H1 (cell line): ENCODE measurements around the gene ATG5. TPM values are rescaled to one million over a fixed set of nuclear protein-coding genes. Genes with fewer than 3 reads are reported as not detected.

Source experiments
- CTCF ChIA-PET: fragments of 300-600 bp; sonication (Branson Sonifier 250); formaldehyde crosslinking; loops from one replicate; lab custom pipeline; 2021; ENCODE audit not compliant: partially characterized antibody; lab: Charles Lee
- POLR2A ChIA-PET: fragments of 300-600 bp; sonication (Branson Sonifier 250); formaldehyde crosslinking; loops from one replicate; lab custom pipeline; 2021; ENCODE audit warnings: inconsistent platforms; ENCODE audit not compliant: partially characterized antibody; lab: Charles Lee
- DNase-seq, 2 experiments: peaks; one replicate each; pipeline versions ENCODE4 v3.0.0 to v3.0.0-alpha.2; 2010 to 2022; ENCODE audit warnings: low spot score in 2 of 2, low read depth in 1 of 2, mixed read lengths in 1 of 2
- FAIRE-seq: peaks from 2 replicates; lab custom pipeline; 2011; peaks lifted over from hg19 to GRCh38; lab: Jason Lieb, UNC
- H2AFZ ChIP-seq: 2 replicates; pipeline ENCODE4 v1.8.1; 2012; ENCODE audit warnings: low read length, inconsistent platforms
- H2AK5ac ChIP-seq: 2 replicates; pipeline ENCODE4 v1.6.1; 2013; ENCODE audit warnings: low read depth, low read length
- H2BK120ac ChIP-seq: replicated peaks from 2 replicates; pipeline ENCODE3; 2013; ENCODE audit warnings: low read depth, low read length, inconsistent platforms
- H2BK12ac ChIP-seq: 2 replicates; pipeline ENCODE4 v1.6.1; 2013; ENCODE audit warnings: low read depth, low read length
- H2BK15ac ChIP-seq: 2 replicates; pipeline ENCODE4 v1.6.1; 2013; ENCODE audit warnings: low read length
- H2BK20ac ChIP-seq: 2 replicates; pipeline ENCODE4 v1.6.1; 2013; ENCODE audit warnings: low read length
- H2BK5ac ChIP-seq: 2 replicates; pipeline ENCODE4 v1.6.1; 2013; ENCODE audit warnings: low read depth, low read length
- H3K14ac ChIP-seq: 2 replicates; pipeline ENCODE4 v1.6.1; 2013; ENCODE audit warnings: inconsistent platforms; ENCODE audit not compliant: insufficient read length
- H3K18ac ChIP-seq: 2 replicates; pipeline ENCODE4 v1.6.1; 2013; ENCODE audit warnings: low read length; ENCODE audit errors: extremely low read depth
- H3K23ac ChIP-seq: 2 replicates; pipeline ENCODE4 v1.6.1; 2013; ENCODE audit warnings: inconsistent platforms; ENCODE audit not compliant: insufficient read length
- H3K23me2 ChIP-seq: 2 replicates; pipeline ENCODE4 v1.6.1; 2013; ENCODE audit warnings: low read depth, low read length
- H3K27ac ChIP-seq: 2 replicates; pipeline ENCODE4 v1.6.1; 2011; ENCODE audit warnings: low read depth, low read length, inconsistent platforms
- H3K27me3 ChIP-seq, 4 experiments: replicated peaks in 1 of 4; 1 replicate in 1 of 4; 2 replicates in 3 of 4; pipeline versions ENCODE4 v1.6.1 to v1.8.1; 2011 to 2013; ENCODE audit warnings: low read length in 3 of 4, mild to moderate bottlenecking in 3 of 4, inconsistent platforms in 2 of 4, mixed read lengths in 2 of 4, moderate library complexity in 1 of 4; ENCODE audit not compliant: control insufficient read depth in 3 of 4, insufficient read depth in 3 of 4; ENCODE audit errors: extremely low read depth in 1 of 4
- H3K36me3 ChIP-seq, 4 experiments: 2 replicates each; pipeline versions ENCODE4 v1.6.1 to v1.8.1; 2011 to 2013; ENCODE audit warnings: mild to moderate bottlenecking in 4 of 4, low read length in 3 of 4, moderate library complexity in 2 of 4, control low read depth in 1 of 4, inconsistent platforms in 1 of 4; ENCODE audit not compliant: insufficient read depth in 4 of 4, control insufficient read depth in 2 of 4
- H3K4ac ChIP-seq: replicated peaks from 2 replicates; pipeline ENCODE3; 2013; ENCODE audit warnings: low read length, low read depth, mixed read lengths, inconsistent platforms; ENCODE audit not compliant: insufficient read length
- H3K4me1 ChIP-seq, 4 experiments: replicated peaks in 1 of 4; 1 replicate in 1 of 4; 2 replicates in 3 of 4; pipeline versions ENCODE4 v1.6.1 to v1.8.1; 2011 to 2013; ENCODE audit warnings: low read length in 3 of 4, inconsistent platforms in 2 of 4, mixed read lengths in 1 of 4; ENCODE audit not compliant: insufficient read depth in 4 of 4, control insufficient read depth in 3 of 4
- H3K4me2 ChIP-seq, 2 experiments: 2 replicates each; pipeline versions ENCODE4 v1.6.1 to v1.8.1; 2011 to 2013; ENCODE audit warnings: low read depth in 2 of 2, low read length in 2 of 2, control low read depth in 1 of 2, inconsistent platforms in 1 of 2, mild to moderate bottlenecking in 1 of 2; ENCODE audit not compliant: insufficient read depth in 1 of 2
- H3K4me3 ChIP-seq, 4 experiments: fragments of 200-600, 300-600 bp in 1 of 4; sonication (generic), shearing (Covaris generic), sonication (Bioruptor Twin) in 1 of 4; 2 replicates each; pipeline versions ENCODE4 v1.5.1 to v1.8.1; 2011 to 2016; ENCODE audit warnings: low read length in 4 of 4, low read depth in 3 of 4, control low read depth in 2 of 4, inconsistent platforms in 2 of 4, mild to moderate bottlenecking in 2 of 4, mixed read lengths in 1 of 4, moderate library complexity in 1 of 4; ENCODE audit not compliant: insufficient read depth in 2 of 4; ENCODE audit errors: extremely low read depth in 1 of 4
- H3K56ac ChIP-seq: replicated peaks from 2 replicates; pipeline ENCODE3; 2013; ENCODE audit warnings: low read depth, mild to moderate bottlenecking, mixed read lengths, low read length, inconsistent platforms; ENCODE audit not compliant: insufficient read length
- H3K79me1 ChIP-seq: 2 replicates; pipeline ENCODE4 v1.6.1; 2013; ENCODE audit warnings: low read depth, low read length, control low read depth
- H3K79me2 ChIP-seq, 2 experiments: 2 replicates each; pipeline versions ENCODE4 v1.6.1 to v1.8.1; 2012 to 2013; ENCODE audit warnings: low read length in 2 of 2, mild to moderate bottlenecking in 2 of 2, inconsistent platforms in 1 of 2; ENCODE audit not compliant: insufficient read depth in 2 of 2, control insufficient read depth in 1 of 2
- H3K9ac ChIP-seq, 4 experiments: replicated peaks in 1 of 4; 1 replicate in 1 of 4; 2 replicates in 3 of 4; pipeline versions ENCODE4 v1.6.1 to v1.8.1; 2011 to 2013; ENCODE audit warnings: low read depth in 3 of 4, low read length in 3 of 4, control low read depth in 2 of 4, mild to moderate bottlenecking in 2 of 4, moderate library complexity in 2 of 4, inconsistent platforms in 1 of 4; ENCODE audit errors: extremely low read depth in 1 of 4
- H3K9me3 ChIP-seq, 2 experiments: 2 replicates each; pipeline versions ENCODE4 v1.6.1 to v1.8.1; 2012 to 2013; ENCODE audit warnings: mild to moderate bottlenecking in 2 of 2, moderate library complexity in 2 of 2, control low read depth in 1 of 2, inconsistent platforms in 1 of 2, low read depth in 1 of 2, low read length in 1 of 2, mixed read lengths in 1 of 2; ENCODE audit not compliant: insufficient read depth in 2 of 2
- H4K20me1 ChIP-seq, 2 experiments: replicated peaks in 1 of 2; 2 replicates each; pipeline versions ENCODE3 to v1.8.1; 2011 to 2013; ENCODE audit warnings: inconsistent platforms in 2 of 2, low read length in 2 of 2, mild to moderate bottlenecking in 1 of 2; ENCODE audit not compliant: insufficient read depth in 2 of 2, control insufficient read depth in 1 of 2
- H4K5ac ChIP-seq: 2 replicates; pipeline ENCODE4 v1.6.1; 2013; ENCODE audit warnings: low read length, low read depth, mixed read lengths, inconsistent platforms; ENCODE audit not compliant: insufficient read length
- H4K8ac ChIP-seq: 2 replicates; pipeline ENCODE4 v1.8.0; 2013; ENCODE audit warnings: mild to moderate bottlenecking, moderate library complexity, low read length, inconsistent platforms; ENCODE audit not compliant: insufficient read depth; ENCODE audit errors: extremely low read depth
- H4K91ac ChIP-seq: replicated peaks from 2 replicates; pipeline ENCODE3; 2013; ENCODE audit warnings: low read length, mixed read lengths, inconsistent platforms; ENCODE audit not compliant: insufficient read length
- HDAC2 ChIP-seq, 2 experiments: fragments of 300-600 bp in 1 of 2; sonication (generic) in 1 of 2; IDR thresholded peaks; 2 replicates each; pipeline ENCODE4 v1.6.1; 2011 to 2012; ENCODE audit warnings: low read depth in 2 of 2, low read length in 2 of 2, mild to moderate bottlenecking in 2 of 2, moderate library complexity in 2 of 2, borderline replicate concordance in 1 of 2, inconsistent platforms in 1 of 2
- RFX5 ChIP-seq: IDR thresholded peaks from 2 replicates; pipeline ENCODE4 v1.6.1; 2011; ENCODE audit warnings: low read depth, low read length, improper control_type of control experiment, borderline replicate concordance
- SIX5 ChIP-seq: IDR thresholded peaks from 2 replicates; pipeline ENCODE4 v1.6.1; 2011; ENCODE audit warnings: mild to moderate bottlenecking, low read depth, low read length
- WGBS, 2 experiments: shearing (Covaris generic) in 1 of 2; methylation state at CpG; one replicate each; pipeline versions ENCODE4 v1.1.6 to v1.1.7; 2013 to 2015; ENCODE audit warnings: low lambda C conversion rate in 2 of 2, mixed read lengths in 2 of 2, inconsistent platforms in 1 of 2, low coverage in 1 of 2, missing lambda C conversion rate in 1 of 2; ENCODE audit not compliant: insufficient replicate concordance in 2 of 2, insufficient coverage in 1 of 2, insufficient read length in 1 of 2; ENCODE audit errors: extremely low coverage in 1 of 2, missing lambda C conversion rate in 1 of 2; 5-methylcytosine and 5-hydroxymethylcytosine counted together
- polyA plus RNA-seq, 7 experiments: library from polyadenylated mRNA; depleted of rRNA in 3 of 7; stranded (reverse) in 5 of 7; unstranded in 2 of 7; fragments of >200 nt in 5 of 7; fragments of 200-250 nt in 2 of 7; gene quantifications; 1 replicate in 5 of 7; 2 replicates in 1 of 7; 4 replicates in 1 of 7; pipeline versions ENCODE4 v1.2.1 to v1.2.3, GENCODE V29; 2011 to 2013; ENCODE audit warnings: missing spikeins in 2 of 7, mixed read lengths in 2 of 7
- total RNA-seq: library from RNA; stranded (reverse); fragmentation: NEBNext Ultra II Directional; extraction: Animal tissue kit (Norgen Biotek cat#: 25700); gene quantifications from 2 replicates; pipeline ENCODE4 v1.2.1, GENCODE V29; 2021

Gene ATG5
- total and polyA plus RNA-seq, 2 of the 8 experiments (the other 6 are each of a cell fraction or from before 2014, with no cell fraction given) = 18.2 to 39.0 TPM

DNA sequence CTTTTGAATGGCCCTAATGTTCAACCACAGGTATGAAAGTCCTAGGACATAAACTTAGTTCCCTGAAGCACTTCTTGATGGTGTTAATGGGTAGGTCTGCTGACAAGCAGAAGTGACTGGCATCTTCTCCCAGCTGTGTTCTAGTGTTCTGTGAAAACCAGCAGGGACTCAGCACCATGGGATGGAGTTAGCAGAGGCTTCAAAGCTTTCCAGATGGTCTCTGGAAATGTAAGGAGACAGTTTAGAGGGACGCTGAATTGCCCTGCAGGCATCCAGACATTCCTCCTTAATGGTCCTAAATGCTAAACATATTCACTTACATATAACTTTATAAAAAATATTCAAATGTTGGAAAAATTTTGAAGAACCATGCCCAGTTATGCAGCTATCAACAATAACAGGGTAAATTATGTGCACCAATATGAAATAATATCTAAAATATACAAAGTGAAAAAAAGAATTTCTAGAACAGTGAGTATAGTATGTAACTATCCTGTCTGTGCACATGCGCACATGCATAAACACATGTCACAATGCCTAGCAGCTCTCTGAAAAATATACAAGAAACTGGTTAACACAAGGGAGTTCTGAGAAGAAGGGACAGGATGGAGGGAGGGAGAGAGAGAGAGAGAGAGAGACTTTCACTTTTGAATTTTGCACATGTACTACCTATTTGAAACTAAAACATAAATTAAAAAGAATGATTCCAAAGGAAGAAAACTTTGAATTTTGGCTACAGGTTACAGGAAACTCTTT is 152.3 kb downstream of the ATG5 start:
- Histone ChIP-seq H3K18ac (no peak overlapping the region), H2BK15ac (no peak overlapping the region), H3K23ac (no peak overlapping the region), H2AFZ (no peak overlapping the region), H3K23me2 (no peaks in the 10 kb centered on the region), H2BK20ac (no peak overlapping the region), H4K8ac (no peak overlapping the region), H2BK5ac (no peak overlapping the region), H3K9ac (no peak overlapping the region), H3K79me2 (no peaks in the 10 kb centered on the region), H3K4ac (no peak overlapping the region), H3K14ac (no peak overlapping the region), H3K56ac (no peak overlapping the region), H2BK12ac (no peak overlapping the region), H3K4me2 (no peak overlapping the region), H3K4me3 (no peak overlapping the region), H4K5ac (no peak overlapping the region), H4K20me1 (no peaks in the 10 kb centered on the region), H3K4me1 (no peaks in the 10 kb centered on the region; a peak in 1 of 7 replicates), H4K91ac (no peak overlapping the region)
- FAIRE-seq = no peak
- WGBS, 2 experiments = 90% methylated on average over 2 of the region's 2 CpGs; no CpG with 5 or more reads in 1 of the 2 experiments
- no peak for DNase-seq
- CTCF ChIA-PET = interaction anchor here (0.6 to 0.9 kb wide), 2 partner anchors 540 to 714 kb away, joined by 3 read pairs; no protein-coding TSS in a partner anchor
- TF ChIP-seq SIX5 (no peak), HDAC2 (IDR thresholded peaks at IDR 0.05; ENCODE audit: borderline replicate concordance in 1 of 2, low read depth in 2 of 2, low read length in 2 of 2) (no peak), RFX5 (no peak)
- TF ChIP-seq, all 59 proteins: peak for 0
- Histone ChIP-seq H3K79me1 (no peaks in the 10 kb centered on the region), H3K9me3 (no peaks in the 10 kb centered on the region), H2AK5ac (no peak overlapping the region), H3K27ac (no peak overlapping the region), H2BK120ac (no peak overlapping the region), H3K36me3 (no peaks in the 10 kb centered on the region), H3K27me3 (no peaks in the 10 kb centered on the region; a peak in 1 of 7 replicates)
- POLR2A ChIA-PET = no interaction called here
